ENCODE measurements around the gene CIAO2A.

CIAO2A gene

DNA sequence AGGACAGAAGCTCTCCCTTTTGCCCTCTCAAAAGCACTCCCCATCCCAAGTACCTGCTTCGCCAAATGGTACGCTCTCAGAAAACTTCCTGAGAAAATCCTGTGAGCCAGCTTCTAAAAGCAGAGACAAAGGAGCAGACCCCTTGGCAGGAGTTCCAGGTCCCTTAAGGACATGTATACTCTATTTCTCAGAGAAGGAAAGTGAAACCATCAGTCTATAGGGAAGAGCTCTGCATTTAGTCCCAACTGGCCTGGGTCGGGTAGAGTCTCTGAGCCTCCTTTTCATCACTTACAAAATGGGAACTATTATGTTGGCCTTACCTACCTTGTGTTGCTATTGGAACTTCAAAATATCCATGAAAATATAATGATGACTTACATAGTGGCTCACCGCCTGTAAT is 67.0 kb downstream of the CIAO2A start:
- DNase-seq (ENCODE audit: low read depth): no peak
- TF ChIP-seq, protein P1, sequence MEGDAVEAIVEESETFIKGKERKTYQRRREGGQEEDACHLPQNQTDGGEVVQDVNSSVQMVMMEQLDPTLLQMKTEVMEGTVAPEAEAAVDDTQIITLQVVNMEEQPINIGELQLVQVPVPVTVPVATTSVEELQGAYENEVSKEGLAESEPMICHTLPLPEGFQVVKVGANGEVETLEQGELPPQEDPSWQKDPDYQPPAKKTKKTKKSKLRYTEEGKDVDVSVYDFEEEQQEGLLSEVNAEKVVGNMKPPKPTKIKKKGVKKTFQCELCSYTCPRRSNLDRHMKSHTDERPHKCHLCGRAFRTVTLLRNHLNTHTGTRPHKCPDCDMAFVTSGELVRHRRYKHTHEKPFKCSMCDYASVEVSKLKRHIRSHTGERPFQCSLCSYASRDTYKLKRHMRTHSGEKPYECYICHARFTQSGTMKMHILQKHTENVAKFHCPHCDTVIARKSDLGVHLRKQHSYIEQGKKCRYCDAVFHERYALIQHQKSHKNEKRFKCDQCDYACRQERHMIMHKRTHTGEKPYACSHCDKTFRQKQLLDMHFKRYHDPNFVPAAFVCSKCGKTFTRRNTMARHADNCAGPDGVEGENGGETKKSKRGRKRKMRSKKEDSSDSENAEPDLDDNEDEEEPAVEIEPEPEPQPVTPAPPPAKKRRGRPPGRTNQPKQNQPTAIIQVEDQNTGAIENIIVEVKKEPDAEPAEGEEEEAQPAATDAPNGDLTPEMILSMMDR (IDR thresholded peaks at IDR 0.05; ENCODE audit: insufficient read depth, low read depth, low read length, missing control alignments): no peak
- H3K4me3 ChIP-seq (ENCODE audit: low read length): no peak overlapping the region

DNA sequence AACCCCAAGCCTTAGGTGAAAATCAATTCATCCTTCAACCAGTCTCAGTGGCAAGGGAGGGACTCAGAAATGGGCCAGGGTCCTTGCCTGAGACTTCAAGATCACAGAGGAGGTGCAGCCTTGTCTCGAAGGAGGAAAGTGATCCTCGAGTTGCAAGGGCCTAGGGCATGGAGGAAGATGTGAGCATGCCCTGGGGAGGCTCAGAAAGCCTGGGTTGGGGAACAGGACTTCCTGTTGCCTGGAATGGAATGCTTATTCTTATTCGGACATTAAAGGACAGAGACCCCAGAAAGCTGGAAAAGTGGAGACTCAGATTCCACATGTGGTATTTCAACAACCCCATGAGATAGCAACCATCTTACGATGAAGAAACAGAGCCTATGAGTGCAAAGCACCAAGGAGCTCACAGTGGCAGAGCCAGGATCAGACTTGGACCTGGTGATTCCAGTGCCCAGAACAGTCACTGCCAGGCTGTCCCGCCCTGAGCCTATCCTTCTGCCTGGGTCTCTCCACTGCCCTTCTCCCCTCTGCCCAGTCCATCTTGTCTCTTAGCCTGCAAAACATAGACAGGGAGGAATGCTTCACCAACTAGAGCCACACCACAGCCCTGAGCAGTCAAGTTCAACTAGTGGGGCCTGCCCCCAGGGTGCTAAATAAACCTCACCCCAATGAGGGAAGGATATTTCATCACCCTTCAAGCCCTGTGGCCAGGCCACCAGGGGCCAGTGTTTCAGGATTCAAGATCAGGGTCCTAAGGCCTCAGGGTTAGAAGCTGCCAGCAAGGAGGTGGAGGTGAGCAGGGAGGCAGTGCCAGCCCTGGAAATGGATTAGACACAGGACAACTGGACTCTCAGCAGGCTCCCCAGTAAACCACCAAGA is 69.2 kb downstream of the CIAO2A start:
- TF ChIP-seq, protein P1 (IDR thresholded peaks at IDR 0.05; ENCODE audit: insufficient read depth, low read depth, low read length, missing control alignments): no peak
- no peak for DNase-seq (ENCODE audit: low read depth)
- no peak overlapping the region for H3K4me3 ChIP-seq (ENCODE audit: low read length)

DNA sequence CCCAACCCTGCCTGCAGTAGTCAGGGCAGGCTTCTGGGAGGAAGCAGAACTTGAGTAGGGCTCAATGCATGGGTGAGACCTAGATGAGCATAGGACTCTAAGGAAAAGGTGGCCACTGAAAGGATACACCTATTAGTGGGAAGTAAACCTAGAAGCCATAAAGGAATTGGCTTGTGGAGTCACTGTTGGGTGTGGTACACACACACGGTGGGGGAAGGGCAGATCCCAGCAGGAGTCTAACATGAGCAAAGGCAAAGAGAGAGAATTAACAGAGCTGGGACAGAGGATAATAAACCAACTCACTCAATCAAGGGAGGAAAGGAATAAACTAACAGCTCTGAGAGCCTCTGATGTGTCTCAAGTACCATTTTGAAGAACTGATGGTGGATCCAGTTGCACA is 70.4 kb downstream of the CIAO2A start:
- DNase-seq (ENCODE audit: low read depth): no peak
- TF ChIP-seq, protein P1 (IDR thresholded peaks at IDR 0.05; ENCODE audit: insufficient read depth, low read depth, low read length, missing control alignments): no peak
- H3K4me3 ChIP-seq (ENCODE audit: low read length): no peak overlapping the region

DNA sequence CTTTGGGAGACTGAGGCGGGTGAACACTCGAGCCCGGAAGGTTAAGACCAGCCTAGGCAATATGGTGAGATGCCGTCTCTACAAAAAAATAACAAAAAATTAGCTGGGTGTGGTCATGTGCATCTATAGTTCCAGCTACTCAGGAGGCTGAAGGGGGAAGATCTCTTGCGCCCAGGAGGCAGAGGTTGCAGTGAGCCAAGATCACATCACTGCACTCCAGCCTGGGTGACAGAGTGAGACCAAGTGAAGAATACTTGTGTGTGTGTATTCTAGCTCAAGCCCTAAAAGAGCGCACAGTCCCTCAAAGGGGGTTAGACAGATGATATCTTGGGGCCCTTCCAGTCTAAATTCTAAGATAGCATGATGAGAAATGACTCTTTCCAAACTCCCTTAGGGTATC is 71.1 kb downstream of the CIAO2A start:
- TF ChIP-seq, protein P1 (IDR thresholded peaks at IDR 0.05; ENCODE audit: insufficient read depth, low read depth, low read length, missing control alignments): no peak
- H3K4me3 ChIP-seq (ENCODE audit: low read length): no peak overlapping the region

More for the DNA sequence above, 71.1 kb downstream of the CIAO2A start:
- no peak for DNase-seq (ENCODE audit: low read depth)

All from epithelial cell of esophagus (primary cell).